A549 (cell line): ENCODE results near the gene RING1. TPM values are rescaled to one million over a fixed set of nuclear protein-coding genes. Genes with fewer than 3 reads are reported as not detected.

Source experiments
- ATAC-seq, 2 experiments: fragments of 200-7000 bp in 1 of 2; fragments of >200 bp in 1 of 2; cut with Nextera tagmentation in 1 of 2; cut with Tn5 transposase in 1 of 2; 3 replicates each; pipeline versions ENCODE4 v1.8.0 to v1.9.1; 2018 to 2020; ENCODE audit warnings: mild to moderate bottlenecking in 1 of 2, moderate library complexity in 1 of 2
- CTCF ChIA-PET: fragments of 300-600 bp; sonication (Branson Sonifier 250); formaldehyde crosslinking; extraction: SDS; loops from one replicate; lab custom pipeline; 2021; ENCODE audit warnings: antibody characterized with exemption, inconsistent platforms; lab: Yijun Ruan, JAX
- POLR2A ChIA-PET: fragments of 350-600 bp; formaldehyde crosslinking; extraction: SDS; loops from one replicate; lab custom pipeline; 2021; ENCODE audit warnings: antibody characterized with exemption, inconsistent platforms; lab: Yijun Ruan, JAX
- DNase-seq, 2 experiments: peaks; one replicate each; pipeline versions ENCODE4 v3.0.0 to v3.0.0-alpha.2; 2011 to 2016; ENCODE audit warnings: low read depth in 1 of 2, low spot score in 1 of 2
- FAIRE-seq: peaks from 2 replicates; lab custom pipeline; 2011; peaks lifted over from hg19 to GRCh38; lab: Jason Lieb, UNC
- H3K27ac ChIP-seq, 2 experiments: fragments of >200 bp; sonication (Bioruptor Twin); formaldehyde crosslinking; 3 replicates each; pipeline ENCODE4 v1.5.1; 2016 to 2017
- H3K4me1 ChIP-seq: fragments of >200 bp; sonication (Bioruptor Twin); formaldehyde crosslinking; 3 replicates; pipeline ENCODE4 v1.6.1; 2016
- H3K4me2 ChIP-seq: fragments of >200 bp; sonication (Bioruptor Twin); formaldehyde crosslinking; 3 replicates; pipeline ENCODE4 v1.6.1; 2016
- H3K4me3 ChIP-seq: fragments of >200 bp; sonication (Bioruptor Twin); formaldehyde crosslinking; 3 replicates; pipeline ENCODE4 v1.5.1; 2016
- H3K9me3 ChIP-seq: fragments of >200 bp; sonication (Bioruptor Twin); formaldehyde crosslinking; 3 replicates; pipeline ENCODE4 v1.6.1; 2016
- BCL3 ChIP-seq: fragments of >200 bp; sonication (Bioruptor Twin); formaldehyde crosslinking; IDR thresholded peaks from 3 replicates; pipeline ENCODE4 v1.6.1; 2016
- CBX8 ChIP-seq: fragments of 200-600 bp; sonication (generic); IDR thresholded peaks from 2 replicates; pipeline ENCODE4 v1.6.1; 2016
- CHD2 ChIP-seq: fragments of 150-350 bp; IDR thresholded peaks from 2 replicates; pipeline ENCODE4 v1.6.1; 2014; ENCODE audit warnings: low read length; ENCODE audit not compliant: partially characterized antibody
- CTCF ChIP-seq: fragments of >200 bp; sonication (Bioruptor Twin); formaldehyde crosslinking; IDR thresholded peaks from 3 replicates; pipeline ENCODE4 v1.5.1; 2016
- EHF ChIP-seq: fragments of 250-450 bp; sonication (Bioruptor Pico); IDR thresholded peaks from 2 replicates; pipeline ENCODE4 v1.5.0; 2020; ENCODE audit warnings: mild to moderate bottlenecking
- EP300 ChIP-seq, 2 experiments: fragments of >200 bp; sonication (Bioruptor Twin); formaldehyde crosslinking; IDR thresholded peaks; 2 replicates in 1 of 2; 3 replicates in 1 of 2; pipeline ENCODE4 v1.6.1; 2016 to 2017
- FOSB ChIP-seq: fragments of 250-450 bp; sonication (Bioruptor Pico); IDR thresholded peaks from 2 replicates; pipeline ENCODE4 v1.5.0; 2020; ENCODE audit warnings: mild to moderate bottlenecking, moderate library complexity
- JUNB ChIP-seq: fragments of >200 bp; sonication (Bioruptor Twin); formaldehyde crosslinking; IDR thresholded peaks from 2 replicates; pipeline ENCODE4 v1.6.1; 2016
- KDM5A ChIP-seq: fragments of 200-600 bp; sonication (generic); IDR thresholded peaks from 2 replicates; pipeline ENCODE4 v1.6.1; 2016; ENCODE audit warnings: antibody characterized with exemption, mild to moderate bottlenecking
- MYC ChIP-seq: IDR thresholded peaks from 2 replicates; pipeline ENCODE4 v1.6.1; 2012; ENCODE audit warnings: mild to moderate bottlenecking, inconsistent platforms, low read length, improper control_type of control experiment, borderline replicate concordance
- NFE2L2 ChIP-seq: fragments of 150-350 bp; conservative IDR thresholded peaks from 2 replicates; pipeline ENCODE4 v1.6.1; 2014; ENCODE audit warnings: low read length
- NPAS2 ChIP-seq: fragments of 250-450 bp; sonication (Bioruptor Pico); IDR thresholded peaks from 2 replicates; pipeline ENCODE4 v1.8.0; 2022; ENCODE audit warnings: mild to moderate bottlenecking, moderate library complexity, borderline replicate concordance
- PBX3 ChIP-seq: IDR thresholded peaks from 2 replicates; pipeline ENCODE4 v1.6.1; 2012
- RARB ChIP-seq: fragments of 250-450 bp; sonication (Bioruptor Pico); IDR thresholded peaks from 2 replicates; pipeline ENCODE4 v1.8.0; 2021; ENCODE audit warnings: mild to moderate bottlenecking, moderate library complexity
- RFX5 ChIP-seq: fragments of 450-650 bp; IDR thresholded peaks from 2 replicates; pipeline ENCODE4 v1.7.1; 2014; ENCODE audit warnings: antibody characterized with exemption, mild to moderate bottlenecking, moderate library complexity
- SMC3 ChIP-seq: fragments of >200 bp; sonication (Bioruptor Twin); formaldehyde crosslinking; IDR thresholded peaks from 3 replicates; pipeline ENCODE4 v1.6.1; 2018; ENCODE audit warnings: inconsistent platforms
- USF2 ChIP-seq: fragments of 450-650 bp; IDR thresholded peaks from 2 replicates; pipeline ENCODE4 v1.6.1; 2014; ENCODE audit warnings: antibody characterized with exemption
- ZNF302 ChIP-seq: fragments of 250-450 bp; sonication (Bioruptor Pico); IDR thresholded peaks from 2 replicates; pipeline ENCODE4 v1.9.0; 2021; ENCODE audit warnings: inconsistent platforms, mild to moderate bottlenecking, moderate library complexity
- WGBS: methylation state at CpG from one replicate; pipeline ENCODE4 v1.1.6; 2017; ENCODE audit errors: missing lambda C conversion rate; 5-methylcytosine and 5-hydroxymethylcytosine counted together
- polyA plus RNA-seq, 4 experiments: library from polyadenylated mRNA; depleted of rRNA in 3 of 4; stranded (reverse); fragments of >200 nt; fragmentation: RNase III in 1 of 4; extraction: RNeasy Plus Mini Kit Qiagen cat#74134 plus additional on column Dnase treatment in 1 of 4; gene quantifications; 2 replicates in 3 of 4; 3 replicates in 1 of 4; pipeline ENCODE4 v1.2.3, GENCODE V29; 2011 to 2017
- TF ChIP-seq, protein P1 (sequence below): fragments of 150-350 bp; IDR thresholded peaks from 2 replicates; pipeline ENCODE4 v1.6.1; 2014; ENCODE audit warnings: low read depth, mild to moderate bottlenecking, low read length
- TF ChIP-seq, protein P2 (sequence below): IDR thresholded peaks from 2 replicates; pipeline ENCODE4 v1.6.1; 2012

Gene RING1
- polyA plus RNA-seq, 2 of the 4 experiments (the other 2 are of a cell fraction), result 12.7 to 35.0 TPM

GRCh38 chr6:33200219-33201146 lies 7.8 kb upstream of the RING1 start, which contains the start of the genes RXRB and SLC39A7 (continued):
- TF ChIP-seq CHD2 (peak; percentile 95), ZNF302 (CRISPR knock-in tag) (no peak), BCL3 (peak; percentile 11; the same call in 1 of the 3 replicates)

- Histone ChIP-seq H3K4me1 (peaks cover 38% of the 10 kb centered on the region), H3K27ac (peak overlapping the region; percentile 97 to 100), H3K4me2 (peak overlapping the region; percentile 97), H3K9me3 (no peaks in the 10 kb centered on the region), H3K4me3 (peak overlapping the region; percentile 98)
- WGBS, result 3% methylated on average over 11 of the region's 14 CpGs
- ChIA-PET POLR2A (no interaction called here), CTCF (interaction anchor here (0.6 kb wide), 1 partner anchor 21 kb away, joined by 3 read pairs; no protein-coding TSS in a partner anchor)
- TF ChIP-seq FOSB (no peak), KDM5A (peak; percentile 5; the same call in 1 of the 2 replicates)
- TF ChIP-seq, protein P1, sequence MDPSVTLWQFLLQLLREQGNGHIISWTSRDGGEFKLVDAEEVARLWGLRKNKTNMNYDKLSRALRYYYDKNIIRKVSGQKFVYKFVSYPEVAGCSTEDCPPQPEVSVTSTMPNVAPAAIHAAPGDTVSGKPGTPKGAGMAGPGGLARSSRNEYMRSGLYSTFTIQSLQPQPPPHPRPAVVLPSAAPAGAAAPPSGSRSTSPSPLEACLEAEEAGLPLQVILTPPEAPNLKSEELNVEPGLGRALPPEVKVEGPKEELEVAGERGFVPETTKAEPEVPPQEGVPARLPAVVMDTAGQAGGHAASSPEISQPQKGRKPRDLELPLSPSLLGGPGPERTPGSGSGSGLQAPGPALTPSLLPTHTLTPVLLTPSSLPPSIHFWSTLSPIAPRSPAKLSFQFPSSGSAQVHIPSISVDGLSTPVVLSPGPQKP, result no peak
- ATAC-seq (no peak), DNase-seq (no peak), FAIRE-seq (no peak)
These were observed 7.2 kb upstream of the RING1 start for GRCh38 chr6:33201147-33201545.

DNA sequence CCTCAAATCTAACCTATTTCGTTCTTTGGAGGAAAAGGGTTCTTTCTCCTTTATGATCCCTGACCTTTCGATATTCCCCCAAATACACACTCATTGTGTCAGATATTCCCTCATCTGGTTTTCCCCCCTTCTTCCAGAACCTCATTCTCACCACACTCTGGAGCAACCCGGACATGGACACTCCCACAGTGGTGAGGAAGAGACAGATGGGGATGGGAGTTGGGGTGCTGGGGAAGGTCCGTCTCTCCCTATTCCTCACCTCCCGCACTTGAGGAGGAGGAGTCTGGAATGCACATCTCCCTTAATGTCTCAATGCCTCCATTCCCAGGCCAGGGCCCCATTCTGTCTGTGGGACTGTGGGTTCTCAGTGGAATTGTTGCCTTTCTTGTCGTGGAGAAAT lies 6.4 kb upstream of the RING1 start:
- FAIRE-seq (no peak), DNase-seq (no peak), ATAC-seq (no peak)
- peaks cover 46% of the 10 kb centered on the region for H3K4me1 ChIP-seq
- no peak overlapping the region for H3K27ac ChIP-seq
- ChIA-PET CTCF (interaction anchor here (1.0 kb wide), 1 partner anchor 46 kb away, joined by 3 read pairs; no protein-coding TSS in a partner anchor), POLR2A (no interaction called here)
- no peaks in the 10 kb centered on the region for H3K9me3 ChIP-seq
- TF ChIP-seq USF2 (no peak), CTCF (no peak), MYC (no peak), KDM5A (no peak), CBX8 (no peak), RFX5 (no peak), PBX3 (no peak), NFE2L2 (no peak), EHF (CRISPR knock-in tag) (no peak), NPAS2 (no peak), EP300 (IDR thresholded peaks at IDR 0.05) (no peak), RARB (CRISPR knock-in tag) (no peak), SMC3 (no peak), JUNB (no peak)
- TF ChIP-seq, protein P2, sequence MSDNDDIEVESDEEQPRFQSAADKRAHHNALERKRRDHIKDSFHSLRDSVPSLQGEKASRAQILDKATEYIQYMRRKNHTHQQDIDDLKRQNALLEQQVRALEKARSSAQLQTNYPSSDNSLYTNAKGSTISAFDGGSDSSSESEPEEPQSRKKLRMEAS, result no peak
- H3K4me3 ChIP-seq, result peak overlapping the region; percentile 98
- H3K4me2 ChIP-seq, result peak overlapping the region; percentile 97
- WGBS, result 93% methylated on average over 6 of the region's 6 CpGs
